ENCODE data around the gene PTPRF. TPM values are rescaled to one million over a fixed set of nuclear protein-coding genes. Genes with fewer than 3 reads are reported as not detected.
"Not testable (repeated sequence)": the region's sequence is repeated elsewhere in the genome, so short reads cannot be mapped to it uniquely, and the experiment has no call there.

PTPRF gene
- polyA plus RNA-seq, 3 donors: not detected

DNA sequence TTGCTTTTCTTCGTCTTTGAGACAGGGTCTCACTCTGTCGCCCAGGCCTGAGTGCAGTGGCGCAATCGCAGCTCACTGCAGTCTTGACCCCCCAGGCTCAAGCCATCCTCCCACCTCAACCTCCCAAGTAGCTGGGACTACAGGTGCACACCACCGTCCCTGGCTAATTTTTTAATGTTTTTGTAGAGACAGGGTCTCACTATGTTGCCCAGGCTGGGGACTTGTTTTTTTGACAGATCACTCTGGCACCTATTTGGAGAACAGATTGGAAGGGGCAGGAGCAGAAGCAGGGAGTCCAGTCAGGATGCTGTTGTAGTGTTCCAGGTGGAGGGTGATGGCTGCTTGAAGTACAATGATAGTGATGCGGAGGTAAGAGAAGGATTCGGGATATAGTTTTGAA lies 106.6 kb downstream of the PTPRF start:
- Histone ChIP-seq H3K4me2 (replicated peaks; ENCODE audit: extremely low read depth, low read length, poor library complexity, severe bottlenecking) (no peak overlapping the region), H3K4me3 (replicated peaks in 1 of 3; ENCODE audit: low read depth in 2 of 3, low read length in 3 of 3) (no peak overlapping the region), H3K27me3 (ENCODE audit: control insufficient read depth in 2 of 2, insufficient read depth in 2 of 2, low read length in 2 of 2) (no peaks in the 10 kb centered on the region), H3K79me2 (ENCODE audit: insufficient read depth, low read length) (no peaks in the 10 kb centered on the region), H3K9me3 (replicated peaks in 1 of 2; ENCODE audit: control insufficient read depth in 1 of 2, insufficient read depth in 1 of 2, low read length in 2 of 2) (no peaks in the 10 kb centered on the region), H3K27ac (ENCODE audit: low read depth in 1 of 2, low read length in 2 of 2) (no peak overlapping the region), H3K4me1 (ENCODE audit: control insufficient read depth in 1 of 2, insufficient read depth in 2 of 2, low read length in 2 of 2) (no peaks in the 10 kb centered on the region), H2AFZ (ENCODE audit: insufficient read depth, low read depth, low read length, poor library complexity, severe bottlenecking) (no peak overlapping the region), H3K9ac (ENCODE audit: insufficient read depth, low read length, poor library complexity, severe bottlenecking) (no peak overlapping the region), H3K36me3 (replicated peaks in 1 of 2; ENCODE audit: control insufficient read depth in 1 of 2, insufficient read depth in 2 of 2, low read length in 2 of 2) (no peaks in the 10 kb centered on the region), H4K20me1 (ENCODE audit: insufficient read depth, low read length) (no peaks in the 10 kb centered on the region)
- peaks cover 1 to 5% (median 1%) of the 10 kb centered on the region in 3 donors for H3K27me3 Mint-ChIP-seq (ENCODE audit: low read depth in 3 of 3)
- H3K4me1 Mint-ChIP-seq: no peaks in the 10 kb centered on the region
- DNase-seq: no peak
- intact Hi-C loops (cut with micrococcal nuclease): no loop called here
- WGBS (ENCODE audit: insufficient coverage): 94% methylated on average over 7 of the region's 7 CpGs
- H3K9me3 Mint-ChIP-seq: peaks cover 0 to 1% (median 0%) of the 10 kb centered on the region in 7 donors
- no peak overlapping the region for H3K27ac Mint-ChIP-seq
- H3K4me3 Mint-ChIP-seq: no peak overlapping the region
- H3K36me3 Mint-ChIP-seq: no peaks in the 10 kb centered on the region
- TF ChIP-seq, protein P1, sequence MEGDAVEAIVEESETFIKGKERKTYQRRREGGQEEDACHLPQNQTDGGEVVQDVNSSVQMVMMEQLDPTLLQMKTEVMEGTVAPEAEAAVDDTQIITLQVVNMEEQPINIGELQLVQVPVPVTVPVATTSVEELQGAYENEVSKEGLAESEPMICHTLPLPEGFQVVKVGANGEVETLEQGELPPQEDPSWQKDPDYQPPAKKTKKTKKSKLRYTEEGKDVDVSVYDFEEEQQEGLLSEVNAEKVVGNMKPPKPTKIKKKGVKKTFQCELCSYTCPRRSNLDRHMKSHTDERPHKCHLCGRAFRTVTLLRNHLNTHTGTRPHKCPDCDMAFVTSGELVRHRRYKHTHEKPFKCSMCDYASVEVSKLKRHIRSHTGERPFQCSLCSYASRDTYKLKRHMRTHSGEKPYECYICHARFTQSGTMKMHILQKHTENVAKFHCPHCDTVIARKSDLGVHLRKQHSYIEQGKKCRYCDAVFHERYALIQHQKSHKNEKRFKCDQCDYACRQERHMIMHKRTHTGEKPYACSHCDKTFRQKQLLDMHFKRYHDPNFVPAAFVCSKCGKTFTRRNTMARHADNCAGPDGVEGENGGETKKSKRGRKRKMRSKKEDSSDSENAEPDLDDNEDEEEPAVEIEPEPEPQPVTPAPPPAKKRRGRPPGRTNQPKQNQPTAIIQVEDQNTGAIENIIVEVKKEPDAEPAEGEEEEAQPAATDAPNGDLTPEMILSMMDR (IDR thresholded peaks at IDR 0.05): no peak

DNA sequence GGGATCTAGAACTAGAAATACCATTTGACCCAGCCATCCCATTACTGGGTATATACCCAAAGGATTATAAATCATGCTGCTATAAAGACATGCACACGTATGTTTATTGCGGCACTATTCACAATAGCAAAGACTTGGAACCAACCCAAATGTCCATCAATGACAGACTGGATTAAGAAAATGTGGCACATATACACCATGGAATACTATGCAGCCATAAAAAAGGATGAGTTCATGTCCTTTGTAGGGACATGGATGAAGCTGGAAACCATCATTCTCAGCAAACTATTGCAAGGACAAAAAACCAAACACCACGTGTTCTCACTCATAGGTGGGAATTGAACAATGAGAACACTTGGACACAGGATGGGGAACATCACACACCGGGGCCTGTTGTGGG lies 107.7 kb downstream of the PTPRF start:
- H2AFZ ChIP-seq (ENCODE audit: insufficient read depth, low read depth, low read length, poor library complexity, severe bottlenecking); H3K4me3 Mint-ChIP-seq; H3K36me3 ChIP-seq (replicated peaks in 1 of 2; ENCODE audit: control insufficient read depth in 1 of 2, insufficient read depth in 2 of 2, low read length in 2 of 2); H3K4me1 Mint-ChIP-seq; H3K27me3 ChIP-seq (ENCODE audit: control insufficient read depth in 2 of 2, insufficient read depth in 2 of 2, low read length in 2 of 2); H3K4me1 ChIP-seq (ENCODE audit: control insufficient read depth in 1 of 2, insufficient read depth in 2 of 2, low read length in 2 of 2); H4K20me1 ChIP-seq (ENCODE audit: insufficient read depth, low read length); H3K36me3 Mint-ChIP-seq; H3K27ac Mint-ChIP-seq; H3K9me3 Mint-ChIP-seq; H3K27me3 Mint-ChIP-seq (ENCODE audit: low read depth in 3 of 3); DNase-seq; H3K9ac ChIP-seq (ENCODE audit: insufficient read depth, low read length, poor library complexity, severe bottlenecking); H3K79me2 ChIP-seq (ENCODE audit: insufficient read depth, low read length); H3K27ac ChIP-seq (ENCODE audit: low read depth in 1 of 2, low read length in 2 of 2); intact Hi-C loops (cut with micrococcal nuclease); H3K9me3 ChIP-seq (replicated peaks in 1 of 2; ENCODE audit: control insufficient read depth in 1 of 2, insufficient read depth in 1 of 2, low read length in 2 of 2); H3K4me3 ChIP-seq (replicated peaks in 1 of 3; ENCODE audit: low read depth in 2 of 3, low read length in 3 of 3); H3K4me2 ChIP-seq (replicated peaks; ENCODE audit: extremely low read depth, low read length, poor library complexity, severe bottlenecking): not testable (repeated sequence)
- no CpG with 5 or more reads among the region's 4 CpGs for WGBS (ENCODE audit: insufficient coverage)
